ENCODE data around the gene ALLC.

The ALLC gene

DNA sequence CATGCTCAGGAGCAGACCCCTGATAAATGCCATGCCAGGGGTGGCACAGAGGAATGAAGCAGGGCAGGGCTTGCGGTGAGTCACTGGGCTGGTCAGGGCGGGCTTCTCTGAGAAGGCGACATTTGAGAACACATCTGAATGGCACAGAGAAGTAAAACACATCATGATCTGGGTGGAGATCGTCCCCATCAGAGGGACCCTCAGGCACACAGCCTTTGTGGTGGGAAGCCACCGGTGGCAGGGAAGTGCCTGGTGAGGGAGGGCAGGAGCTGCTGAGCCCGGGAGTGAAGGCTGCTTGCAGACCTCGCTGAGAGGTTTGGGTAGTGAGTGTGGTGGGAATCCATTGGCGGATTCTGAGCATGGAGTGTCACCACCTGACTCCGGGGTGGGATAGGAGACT lies 89.8 kb downstream of the ALLC start:
- no peak for DNase-seq (ENCODE audit: low read depth in 2 of 2)

GRCh38 chr2:3749201-3749600 lies 91.2 kb downstream of the ALLC start:
- DNase-seq (ENCODE audit: low read depth in 2 of 2), result no peak

- no peak for DNase-seq (ENCODE audit: low read depth in 2 of 2)
Observed at GRCh38 chr2:3751251-3751650, 93.3 kb downstream of the ALLC start.

GRCh38 chr2:3751806-3752205 lies 93.8 kb downstream of the ALLC start:
- no peak for DNase-seq (ENCODE audit: low read depth in 2 of 2)

Data from fibroblast of skin of left quadriceps (primary cell).